Parathyroid adenoma (tissue), 2 donors: ENCODE data around the gene LHFPL3.

Experiments used
- H2AFZ ChIP-seq: fragments of 300-600 bp; sonication (generic); one replicate; pipeline ENCODE4 v1.7.0; 2017; ENCODE audit warnings: antibody characterized with exemption, mild to moderate bottlenecking
- H3K27ac ChIP-seq: fragments of 300-600 bp; sonication (generic); one replicate; pipeline ENCODE4 v1.7.0; 2017
- H3K27me3 ChIP-seq: fragments of 300-600 bp; sonication (generic); one replicate; pipeline ENCODE4 v1.7.0; 2017; ENCODE audit warnings: low read length; ENCODE audit not compliant: control insufficient read depth, insufficient read depth
- H3K36me3 ChIP-seq: fragments of 300-600 bp; sonication (generic); one replicate; pipeline ENCODE4 v1.7.0; 2017; ENCODE audit warnings: low read length; ENCODE audit not compliant: control insufficient read depth, insufficient read depth
- H3K4me1 ChIP-seq: fragments of 300-600 bp; sonication (generic); one replicate; pipeline ENCODE4 v1.7.0; 2017; ENCODE audit warnings: control low read depth
- H3K4me2 ChIP-seq: fragments of 300-600 bp; sonication (generic); one replicate; pipeline ENCODE4 v1.7.0; 2017; ENCODE audit warnings: low read length
- H3K4me3 ChIP-seq: fragments of 300-600 bp; sonication (generic); one replicate; pipeline ENCODE4 v1.7.0; 2017; ENCODE audit warnings: low read depth, low read length
- H3K79me2 ChIP-seq: fragments of 300-600 bp; sonication (generic); one replicate; pipeline ENCODE4 v1.7.0; 2017; ENCODE audit warnings: control low read depth
- H3K9ac ChIP-seq: fragments of 300-600 bp; sonication (generic); one replicate; pipeline ENCODE4 v1.7.0; 2017; ENCODE audit warnings: mild to moderate bottlenecking
- H3K9me3 ChIP-seq: fragments of 300-600 bp; sonication (generic); one replicate; pipeline ENCODE4 v1.7.0; 2017; ENCODE audit warnings: low read length; ENCODE audit not compliant: control insufficient read depth
- TF ChIP-seq, protein P1 (sequence below): fragments of 300-600 bp; sonication (generic); IDR thresholded peaks from one replicate; pipeline ENCODE4 v1.7.0; 2017; ENCODE audit warnings: antibody characterized with exemption, mild to moderate bottlenecking
- donor health status: primary hyperparathyroidism.

The LHFPL3 gene

DNA sequence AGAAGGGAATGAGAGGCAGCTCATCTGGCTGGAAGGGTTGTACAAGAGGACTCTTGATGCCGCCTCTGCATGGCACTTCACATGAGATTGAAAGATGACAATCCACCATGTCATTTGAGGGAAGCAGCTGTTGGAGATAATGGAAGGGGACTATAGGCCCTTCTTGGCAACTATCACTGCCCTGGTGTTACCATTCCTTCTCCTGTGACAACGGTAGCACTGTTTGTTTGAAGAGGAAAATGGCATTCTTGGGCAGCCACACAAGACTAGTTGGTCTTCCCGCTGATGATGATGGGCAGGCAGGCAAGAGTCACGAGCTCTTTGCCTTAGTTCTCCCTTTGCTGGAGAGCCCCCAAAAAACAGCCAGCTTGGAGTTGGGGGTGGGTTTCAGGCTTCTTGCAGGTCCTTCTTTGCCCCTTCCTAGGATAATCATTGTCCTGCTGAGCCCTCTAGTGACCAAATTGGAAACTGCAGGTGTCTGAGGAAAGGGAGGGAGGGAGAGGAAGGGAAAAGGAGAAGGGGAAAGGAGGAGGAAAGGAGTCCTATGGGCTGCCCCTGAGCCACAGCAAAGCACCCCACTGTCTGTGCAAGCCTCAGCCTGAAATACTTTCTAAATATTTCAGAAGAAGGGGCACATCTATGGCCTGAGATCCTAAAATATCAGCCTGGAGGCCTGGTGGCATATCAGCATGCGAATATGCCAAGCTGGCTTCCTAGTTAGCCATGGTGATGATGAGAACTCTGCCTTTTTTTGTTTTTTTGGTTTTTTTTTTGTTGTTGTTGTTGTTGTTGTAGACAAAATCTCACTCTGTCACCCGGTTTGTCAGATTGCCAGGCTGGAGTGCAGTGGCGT, 520.0 kb downstream of the LHFPL3 start:
- H3K9me3 ChIP-seq = no peaks in the 10 kb centered on the region
- H3K4me3 ChIP-seq = no peak overlapping the region
- no peaks in the 10 kb centered on the region for H3K36me3 ChIP-seq

DNA sequence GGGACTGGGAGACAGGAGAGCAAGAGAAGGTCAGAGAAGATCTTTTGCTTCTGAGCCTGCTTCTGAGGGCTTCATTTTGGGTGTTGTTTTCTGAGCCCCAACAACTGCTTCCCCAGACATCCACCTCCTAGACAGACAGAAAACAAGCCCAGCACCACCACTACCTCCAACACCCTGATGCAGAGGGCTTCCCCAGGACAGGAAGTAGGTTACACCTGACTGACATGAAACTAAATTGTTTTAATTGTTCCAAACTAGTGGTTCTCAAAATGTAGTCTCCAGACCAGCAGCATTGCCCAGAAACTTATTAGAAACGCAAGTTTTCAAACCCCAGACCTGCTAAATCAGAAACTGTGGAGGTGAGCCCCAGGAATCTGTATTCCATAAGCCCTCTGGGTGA, 522.0 kb downstream of the LHFPL3 start:
- no peaks in the 10 kb centered on the region for H3K9me3 ChIP-seq
- no peak overlapping the region for H2AFZ ChIP-seq
- no peak overlapping the region for H3K4me2 ChIP-seq
- H3K79me2 ChIP-seq = no peaks in the 10 kb centered on the region
- H3K36me3 ChIP-seq = no peaks in the 10 kb centered on the region
- H3K27me3 ChIP-seq = no peaks in the 10 kb centered on the region
- no peak overlapping the region for H3K27ac ChIP-seq
- no peak overlapping the region for H3K4me3 ChIP-seq
- TF ChIP-seq, protein P1, sequence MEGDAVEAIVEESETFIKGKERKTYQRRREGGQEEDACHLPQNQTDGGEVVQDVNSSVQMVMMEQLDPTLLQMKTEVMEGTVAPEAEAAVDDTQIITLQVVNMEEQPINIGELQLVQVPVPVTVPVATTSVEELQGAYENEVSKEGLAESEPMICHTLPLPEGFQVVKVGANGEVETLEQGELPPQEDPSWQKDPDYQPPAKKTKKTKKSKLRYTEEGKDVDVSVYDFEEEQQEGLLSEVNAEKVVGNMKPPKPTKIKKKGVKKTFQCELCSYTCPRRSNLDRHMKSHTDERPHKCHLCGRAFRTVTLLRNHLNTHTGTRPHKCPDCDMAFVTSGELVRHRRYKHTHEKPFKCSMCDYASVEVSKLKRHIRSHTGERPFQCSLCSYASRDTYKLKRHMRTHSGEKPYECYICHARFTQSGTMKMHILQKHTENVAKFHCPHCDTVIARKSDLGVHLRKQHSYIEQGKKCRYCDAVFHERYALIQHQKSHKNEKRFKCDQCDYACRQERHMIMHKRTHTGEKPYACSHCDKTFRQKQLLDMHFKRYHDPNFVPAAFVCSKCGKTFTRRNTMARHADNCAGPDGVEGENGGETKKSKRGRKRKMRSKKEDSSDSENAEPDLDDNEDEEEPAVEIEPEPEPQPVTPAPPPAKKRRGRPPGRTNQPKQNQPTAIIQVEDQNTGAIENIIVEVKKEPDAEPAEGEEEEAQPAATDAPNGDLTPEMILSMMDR = no peak
- H3K9ac ChIP-seq = no peak overlapping the region
- no peaks in the 10 kb centered on the region for H3K4me1 ChIP-seq

More for the DNA sequence above, 520.0 kb downstream of the LHFPL3 start:
- H3K79me2 ChIP-seq = no peaks in the 10 kb centered on the region
- TF ChIP-seq, protein P1 = peak; percentile 86
- peak overlapping the region; percentile 54 for H2AFZ ChIP-seq
- H3K4me2 ChIP-seq = no peak overlapping the region
- no peaks in the 10 kb centered on the region for H3K27me3 ChIP-seq
- H3K4me1 ChIP-seq = no peaks in the 10 kb centered on the region
- H3K27ac ChIP-seq = no peak overlapping the region
- no peak overlapping the region for H3K9ac ChIP-seq

DNA sequence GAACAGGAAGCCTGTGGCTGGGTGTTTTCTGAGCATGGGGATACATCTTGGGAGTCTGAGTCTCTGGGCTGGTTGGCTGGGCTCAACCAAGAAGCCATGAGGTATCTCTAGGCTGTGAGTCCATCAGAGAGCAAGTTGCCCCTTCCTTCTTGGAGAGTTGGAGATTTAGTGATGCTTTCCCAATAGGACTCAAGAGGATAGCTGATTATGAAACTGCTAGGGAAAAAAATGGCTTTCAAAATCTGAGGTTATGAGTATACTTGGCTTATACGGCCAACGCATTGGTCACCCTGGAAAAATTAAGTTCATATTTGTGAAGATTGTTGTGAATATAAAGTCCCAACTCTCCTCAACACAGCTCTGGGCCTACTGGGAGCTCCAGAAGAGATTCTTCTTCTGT, 522.9 kb downstream of the LHFPL3 start:
- no peaks in the 10 kb centered on the region for H3K9me3 ChIP-seq
- no peaks in the 10 kb centered on the region for H3K79me2 ChIP-seq
- TF ChIP-seq, protein P1 = no peak
- H3K27ac ChIP-seq = no peak overlapping the region
- H3K4me1 ChIP-seq = no peaks in the 10 kb centered on the region
- H2AFZ ChIP-seq = peak overlapping the region; percentile 40
- H3K4me2 ChIP-seq = no peak overlapping the region
- H3K9ac ChIP-seq = no peak overlapping the region
- no peak overlapping the region for H3K4me3 ChIP-seq
- no peaks in the 10 kb centered on the region for H3K27me3 ChIP-seq
- no peaks in the 10 kb centered on the region for H3K36me3 ChIP-seq

DNA sequence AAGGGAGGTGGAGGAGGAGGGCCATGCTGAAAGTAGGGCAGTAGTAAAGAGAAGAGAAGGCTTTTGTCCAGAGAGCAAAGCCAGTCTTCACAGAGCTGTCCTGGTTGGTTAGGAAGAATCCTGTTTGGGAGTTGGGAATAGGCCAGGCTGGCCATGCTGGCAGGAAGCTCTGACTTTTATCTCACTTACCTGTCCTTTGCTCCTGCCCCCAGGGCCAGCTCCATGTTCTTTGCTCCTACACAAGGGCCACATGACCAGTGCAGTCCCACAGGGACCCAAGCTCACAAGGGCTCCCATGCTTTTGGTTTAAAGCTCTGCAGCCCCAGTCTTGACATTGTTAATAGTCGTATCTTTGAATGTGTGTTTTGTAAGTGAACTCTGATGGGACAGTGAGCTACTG, 524.0 kb downstream of the LHFPL3 start:
- Histone ChIP-seq H2AFZ (peak overlapping the region; percentile 40), H3K9ac (no peak overlapping the region), H3K79me2 (no peaks in the 10 kb centered on the region), H3K27ac (no peak overlapping the region), H3K4me2 (no peak overlapping the region), H3K36me3 (no peaks in the 10 kb centered on the region), H3K4me3 (no peak overlapping the region), H3K4me1 (no peaks in the 10 kb centered on the region), H3K9me3 (no peaks in the 10 kb centered on the region), H3K27me3 (no peaks in the 10 kb centered on the region)
- TF ChIP-seq, protein P1 = no peak

DNA sequence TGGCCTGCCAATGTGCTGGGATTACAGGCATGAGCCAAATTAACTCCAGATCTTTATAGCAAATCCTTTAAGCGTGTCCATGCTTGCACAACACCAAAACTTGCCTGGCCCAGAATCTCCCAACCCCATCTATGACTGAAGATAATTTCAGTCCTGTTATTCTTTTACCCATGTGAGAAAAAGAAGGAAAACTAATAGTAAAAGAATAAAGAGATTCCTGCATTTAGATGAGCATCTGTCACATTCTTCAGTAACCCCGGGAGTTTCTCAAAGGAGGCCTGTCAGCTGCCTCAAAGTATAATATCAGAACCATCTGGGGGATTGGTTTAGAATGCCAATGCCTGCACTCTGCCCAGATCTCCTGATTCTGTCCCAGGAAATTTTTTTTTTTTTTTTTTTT, 527.5 kb downstream of the LHFPL3 start:
- H3K4me1 ChIP-seq = no peaks in the 10 kb centered on the region
- no peaks in the 10 kb centered on the region for H3K79me2 ChIP-seq
- H3K27ac ChIP-seq = no peak overlapping the region
- H3K36me3 ChIP-seq = no peaks in the 10 kb centered on the region
- TF ChIP-seq, protein P1 = no peak
- no peak overlapping the region for H2AFZ ChIP-seq
- H3K9me3 ChIP-seq = no peaks in the 10 kb centered on the region
- H3K27me3 ChIP-seq = no peaks in the 10 kb centered on the region
- no peak overlapping the region for H3K4me3 ChIP-seq
- no peak overlapping the region for H3K4me2 ChIP-seq
- H3K9ac ChIP-seq = no peak overlapping the region
